K562 treated with DMSO at 1 percent for 24 hours (cell line): ENCODE measurements around the gene IFITM2. TPM values are rescaled to one million over a fixed set of nuclear protein-coding genes. Genes with fewer than 3 reads are reported as not detected.

ENCODE experiments used
- total RNA-seq: library from RNA; unstranded; fragments of 300-600 nt; gene quantifications from 2 replicates; pipeline ENCODE4 v1.2.3, GENCODE V29; 2022; ENCODE audit warnings: low read depth; ENCODE audit not compliant: insufficient read depth

IFITM2 gene
- total RNA-seq: 327 and 343 TPM in 2 replicates

DNA sequence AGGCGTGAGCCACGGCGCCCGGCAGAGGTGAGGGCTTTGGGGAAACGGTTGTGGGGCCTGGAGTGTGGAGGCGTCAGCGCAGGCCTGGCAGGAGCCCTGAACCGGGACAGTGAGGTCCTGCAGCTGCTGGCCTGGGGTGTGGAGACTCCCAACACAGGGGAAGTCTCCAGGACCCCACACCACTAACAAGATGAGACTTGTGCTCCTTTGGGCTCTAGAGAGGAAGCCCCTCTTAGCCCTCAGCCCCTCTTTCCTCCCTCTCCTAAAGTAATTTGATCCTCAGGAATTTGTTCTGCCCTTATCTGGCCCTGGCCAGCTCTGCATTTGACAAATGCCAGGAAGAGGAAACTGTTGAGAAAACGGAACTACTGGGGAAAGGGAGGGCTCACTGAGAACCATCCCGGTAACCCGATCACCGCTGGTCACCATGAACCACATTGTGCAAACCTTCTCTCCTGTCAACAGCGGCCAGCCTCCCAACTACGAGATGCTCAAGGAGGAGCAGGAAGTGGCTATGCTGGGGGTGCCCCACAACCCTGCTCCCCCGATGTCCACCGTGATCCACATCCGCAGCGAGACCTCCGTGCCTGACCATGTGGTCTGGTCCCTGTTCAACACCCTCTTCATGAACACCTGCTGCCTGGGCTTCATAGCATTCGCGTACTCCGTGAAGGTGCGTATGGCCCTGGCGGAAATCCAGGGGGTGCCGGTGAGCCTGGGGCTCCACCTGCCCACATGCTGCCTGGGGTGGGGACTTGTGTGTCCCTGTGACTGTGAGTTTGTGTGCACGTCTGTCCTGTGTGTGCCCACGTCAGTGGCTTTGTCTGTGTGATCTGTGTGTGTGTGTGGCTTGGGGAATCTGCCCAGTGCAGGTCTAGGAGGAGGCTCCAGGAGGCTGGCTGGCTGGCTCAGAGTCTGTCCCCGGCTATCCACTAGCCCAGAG lies at the start of gene IFITM2:
Gene IFITM2, plus strand, starts transcription at position 51 of the 943 bp plus-strand sequence. Its CDS starts 377 bp downstream, at position 428.

DNA sequence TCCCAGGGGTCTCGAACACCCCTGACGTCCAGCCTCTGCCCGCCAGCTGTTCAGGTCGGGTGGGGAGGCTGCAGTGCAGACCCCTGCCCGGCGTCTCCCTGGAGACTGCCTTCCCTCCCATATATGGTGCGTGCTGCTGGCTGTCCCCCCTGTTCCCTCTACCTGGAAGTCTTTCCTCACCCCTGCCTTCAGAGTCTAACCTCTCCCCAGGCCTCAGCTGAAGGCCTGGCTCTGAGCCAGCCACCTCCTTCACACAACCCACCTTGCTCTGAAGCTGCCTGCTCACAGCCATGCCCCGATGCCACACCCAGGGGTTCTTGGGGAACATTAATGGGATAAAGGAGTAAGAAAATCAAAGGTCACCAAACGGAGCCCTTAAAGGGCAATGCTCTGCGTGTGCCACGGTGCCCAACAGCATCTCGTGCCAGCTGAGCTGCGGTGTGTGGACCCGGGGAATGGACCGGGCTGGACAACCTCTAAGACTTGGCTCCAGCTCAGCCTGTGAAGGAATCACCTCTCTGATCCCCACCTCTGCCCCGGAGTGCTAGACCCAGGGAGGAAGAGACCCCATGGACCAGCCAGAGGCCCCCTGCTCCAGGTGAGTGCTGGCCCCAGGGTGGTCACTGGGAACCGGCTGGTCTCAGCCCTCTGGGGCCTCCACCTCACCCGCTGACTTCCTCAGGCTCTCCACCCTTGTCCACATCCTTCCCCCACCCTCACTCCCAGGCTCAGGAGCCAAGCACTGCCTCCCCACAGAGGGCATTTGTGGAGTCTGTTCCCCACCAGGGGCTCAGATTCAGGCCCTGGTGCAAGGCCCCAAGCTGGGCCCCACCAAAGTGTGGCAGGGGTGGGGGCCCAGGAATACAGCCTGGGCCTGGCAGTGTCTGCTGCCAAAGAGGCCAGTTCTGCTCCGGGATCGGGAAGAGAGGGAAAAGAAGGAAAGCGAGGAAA lies 29.3 kb upstream of the IFITM2 start, which contains the start of gene NLRP6:
Gene NLRP6, plus strand, starts transcription at position 407 of the 951 bp plus-strand sequence. Its CDS starts 163 bp downstream, at position 570.

GRCh38 chr11:288478-289397 lies 18.9 kb upstream of the IFITM2 start, which contains the start of gene PGGHG:
Gene PGGHG (plus strand): TSS chr11:289126. CDS start chr11:289817, 691 bp downstream.

DNA sequence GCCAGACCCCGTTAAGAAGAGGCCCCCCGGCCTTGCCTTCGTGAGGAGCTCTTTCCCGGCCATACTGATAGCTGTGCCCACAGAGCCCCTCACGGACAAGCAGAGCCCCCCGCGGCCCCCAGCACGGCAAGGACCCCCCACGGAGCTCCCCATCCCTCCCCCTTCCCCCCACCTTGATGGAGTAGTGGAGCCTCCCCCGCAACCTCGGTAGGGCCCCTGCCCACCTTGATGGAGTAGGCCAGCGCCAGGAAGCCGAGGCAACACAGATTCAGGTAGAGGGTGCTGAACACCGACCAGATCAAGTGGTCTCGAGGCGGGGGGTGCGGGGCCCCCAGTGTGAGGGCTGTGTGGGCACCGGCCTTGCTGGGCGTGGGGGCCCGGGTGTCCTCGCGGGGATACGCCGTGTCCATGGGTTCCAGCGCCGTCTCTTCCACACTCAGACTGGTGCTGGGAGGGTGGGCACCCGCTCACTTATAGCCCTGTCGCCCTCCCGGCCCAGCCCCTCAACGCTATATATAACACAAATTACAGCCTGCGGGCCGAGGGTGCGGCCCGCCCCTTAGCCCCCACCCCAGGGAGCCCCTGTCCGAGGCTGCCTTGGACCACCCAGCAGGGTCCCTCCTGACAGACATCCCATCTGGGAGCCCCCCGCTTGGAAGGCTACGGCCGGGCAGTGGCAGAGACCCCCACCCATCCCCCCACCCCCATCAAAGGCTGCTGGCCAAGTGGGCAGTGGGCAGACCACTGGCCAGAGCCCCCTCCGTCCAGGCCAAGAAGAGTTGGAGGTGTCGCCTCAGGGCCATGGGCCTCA lies 8.3 kb upstream of the IFITM2 start, which contains the start of gene IFITM5:
Gene IFITM5, minus strand, starts transcription at position 446 of the 811 bp plus-strand sequence. Its CDS starts 36 bp downstream, at position 410.

DNA sequence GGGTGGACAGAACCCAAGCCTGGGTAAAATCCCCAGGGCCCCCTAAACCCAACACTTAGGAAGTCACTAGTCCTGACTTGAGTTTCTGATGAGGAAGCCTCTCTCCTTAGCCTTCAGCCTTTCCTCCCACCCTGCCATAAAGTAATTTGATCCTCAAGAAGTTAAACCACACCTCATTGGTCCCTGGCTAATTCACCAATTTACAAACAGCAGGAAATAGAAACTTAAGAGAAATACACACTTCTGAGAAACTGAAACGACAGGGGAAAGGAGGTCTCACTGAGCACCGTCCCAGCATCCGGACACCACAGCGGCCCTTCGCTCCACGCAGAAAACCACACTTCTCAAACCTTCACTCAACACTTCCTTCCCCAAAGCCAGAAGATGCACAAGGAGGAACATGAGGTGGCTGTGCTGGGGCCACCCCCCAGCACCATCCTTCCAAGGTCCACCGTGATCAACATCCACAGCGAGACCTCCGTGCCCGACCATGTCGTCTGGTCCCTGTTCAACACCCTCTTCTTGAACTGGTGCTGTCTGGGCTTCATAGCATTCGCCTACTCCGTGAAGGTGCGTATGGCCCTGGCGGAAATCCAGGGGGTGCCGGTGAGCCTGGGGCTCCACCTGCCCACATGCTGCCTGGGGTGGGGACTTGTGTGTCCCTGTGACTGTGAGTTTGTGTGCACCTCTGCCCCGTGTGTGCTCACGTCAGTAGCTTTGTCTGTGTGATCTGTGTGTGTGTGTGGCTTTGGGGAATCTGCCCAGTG lies 6.4 kb downstream of the IFITM2 start, which contains the start of gene IFITM1:
Gene IFITM1, plus strand, starts transcription at position 254 of the 767 bp plus-strand sequence. Its CDS starts 131 bp downstream, at position 385.

Other genes starting within 250 kb of the IFITM2 start
- gene SCGB1C1, start 114.7 kb upstream of the IFITM2 start, total RNA-seq: not detected in 2 replicates
- gene BET1L, start 100.4 kb upstream of the IFITM2 start, total RNA-seq: 54.9 and 55.4 TPM in 2 replicates
- gene RIC8A, start 100.1 kb upstream of the IFITM2 start, total RNA-seq: 128 and 143 TPM in 2 replicates
- 27.0 and 39.8 TPM in 2 replicates for gene SIRT3, start 71.5 kb upstream of the IFITM2 start, total RNA-seq
- gene PSMD13, start 70.8 kb upstream of the IFITM2 start, total RNA-seq: 173 and 177 TPM in 2 replicates
- 1.2 and 3.3 TPM in 2 replicates for gene NLRP6, start 29.4 kb upstream of the IFITM2 start, total RNA-seq
- 27.6 and 29.2 TPM in 2 replicates for gene PGGHG, start 18.7 kb upstream of the IFITM2 start, total RNA-seq
- not detected in 2 replicates for gene IFITM5, start 8.3 kb upstream of the IFITM2 start, total RNA-seq
- gene IFITM1, start 6.2 kb downstream of the IFITM2 start, total RNA-seq: 817 and 870 TPM in 2 replicates
- 221 and 261 TPM in 2 replicates for gene IFITM3, start 13.0 kb downstream of the IFITM2 start, total RNA-seq
- 9.3 and 14.9 TPM in 2 replicates for gene B4GALNT4, start 61.7 kb downstream of the IFITM2 start, total RNA-seq
- 76.7 and 82.1 TPM in 2 replicates for gene PKP3, start 86.4 kb downstream of the IFITM2 start, total RNA-seq
- gene SIGIRR, start 107.2 kb downstream of the IFITM2 start, total RNA-seq: 178 and 181 TPM in 2 replicates
- gene ANO9, start 134.2 kb downstream of the IFITM2 start, total RNA-seq: 7.5 and 9.6 TPM in 2 replicates
- 55.5 and 69.8 TPM in 2 replicates for gene PTDSS2, start 142.5 kb downstream of the IFITM2 start, total RNA-seq
- 211 and 239 TPM in 2 replicates for gene RNH1, start 199.4 kb downstream of the IFITM2 start, total RNA-seq
- 49.2 and 65.2 TPM in 2 replicates for gene HRAS, start 227.8 kb downstream of the IFITM2 start, total RNA-seq
- gene LRRC56, start 229.7 kb downstream of the IFITM2 start, total RNA-seq: 4.8 and 5.2 TPM in 2 replicates